ENCODE results near the gene FAM163B.

DNA sequence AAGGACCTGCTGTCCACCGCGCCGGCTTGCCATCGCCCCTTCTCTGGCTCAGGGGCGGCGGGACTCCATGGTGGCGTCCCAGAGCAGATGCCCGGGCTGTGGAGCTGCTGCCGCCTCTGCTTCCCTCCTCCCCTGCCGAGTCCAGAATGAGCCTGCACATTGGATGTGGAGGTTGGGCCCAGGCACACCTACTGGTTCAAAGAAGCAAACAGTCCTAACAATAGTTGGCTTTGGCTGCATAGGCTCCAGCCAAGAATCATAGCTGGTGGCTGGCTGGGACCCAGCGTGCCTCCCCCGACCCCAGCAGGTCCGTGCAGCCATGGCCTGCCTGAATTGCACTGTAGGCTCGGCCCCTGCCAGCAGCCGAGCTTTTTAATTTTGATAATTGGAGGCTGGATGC is 48.9 kb downstream of the FAM163B start:
- TF ChIP-seq, protein P1, sequence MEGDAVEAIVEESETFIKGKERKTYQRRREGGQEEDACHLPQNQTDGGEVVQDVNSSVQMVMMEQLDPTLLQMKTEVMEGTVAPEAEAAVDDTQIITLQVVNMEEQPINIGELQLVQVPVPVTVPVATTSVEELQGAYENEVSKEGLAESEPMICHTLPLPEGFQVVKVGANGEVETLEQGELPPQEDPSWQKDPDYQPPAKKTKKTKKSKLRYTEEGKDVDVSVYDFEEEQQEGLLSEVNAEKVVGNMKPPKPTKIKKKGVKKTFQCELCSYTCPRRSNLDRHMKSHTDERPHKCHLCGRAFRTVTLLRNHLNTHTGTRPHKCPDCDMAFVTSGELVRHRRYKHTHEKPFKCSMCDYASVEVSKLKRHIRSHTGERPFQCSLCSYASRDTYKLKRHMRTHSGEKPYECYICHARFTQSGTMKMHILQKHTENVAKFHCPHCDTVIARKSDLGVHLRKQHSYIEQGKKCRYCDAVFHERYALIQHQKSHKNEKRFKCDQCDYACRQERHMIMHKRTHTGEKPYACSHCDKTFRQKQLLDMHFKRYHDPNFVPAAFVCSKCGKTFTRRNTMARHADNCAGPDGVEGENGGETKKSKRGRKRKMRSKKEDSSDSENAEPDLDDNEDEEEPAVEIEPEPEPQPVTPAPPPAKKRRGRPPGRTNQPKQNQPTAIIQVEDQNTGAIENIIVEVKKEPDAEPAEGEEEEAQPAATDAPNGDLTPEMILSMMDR (IDR thresholded peaks at IDR 0.05), result no peak
- no peak for TF ChIP-seq EZH2 (IDR thresholded peaks at IDR 0.05; ENCODE audit: borderline replicate concordance, insufficient read depth, low read depth, low read length, poor library complexity, severe bottlenecking)
